Mucosa of rectum (tissue), 2 donors: ENCODE data around the gene UBE3B.
"Not testable (repeated sequence)": the region's sequence is repeated elsewhere in the genome, so short reads cannot be mapped to it uniquely, and the experiment has no call there.

Experiments used
- H3K27ac ChIP-seq, 2 donors: one replicate each; pipeline ENCODE4 v1.7.0; 2013; ENCODE audit warnings: inconsistent platforms in 2 of 2, low read depth in 2 of 2, low read length in 2 of 2
- H3K27me3 ChIP-seq, 2 donors: one replicate each; pipeline ENCODE4 v1.7.0; 2013; ENCODE audit warnings: low read length in 2 of 2; ENCODE audit not compliant: control insufficient read depth in 2 of 2, insufficient read depth in 2 of 2
- H3K36me3 ChIP-seq, 2 donors: one replicate each; pipeline ENCODE4 v1.7.0; 2013; ENCODE audit warnings: low read length in 2 of 2; ENCODE audit not compliant: control insufficient read depth in 2 of 2, insufficient read depth in 2 of 2
- H3K4me1 ChIP-seq, 2 donors: one replicate each; pipeline ENCODE4 v1.7.0; 2013; ENCODE audit warnings: low read length in 2 of 2, mild to moderate bottlenecking in 1 of 2; ENCODE audit not compliant: control insufficient read depth in 2 of 2, insufficient read depth in 2 of 2
- H3K4me3 ChIP-seq, 2 donors: one replicate each; pipeline ENCODE4 v1.7.0; 2013; ENCODE audit warnings: low read length in 2 of 2
- H3K9ac ChIP-seq, 2 donors: one replicate each; pipeline ENCODE4 v1.7.0; 2013; ENCODE audit warnings: low read length in 2 of 2, low read depth in 1 of 2, mild to moderate bottlenecking in 1 of 2
- H3K9me3 ChIP-seq, 2 donors: one replicate each; pipeline ENCODE4 v1.7.0; 2013; ENCODE audit warnings: low read length in 2 of 2; ENCODE audit not compliant: control insufficient read depth in 2 of 2
- donor health status: healthy.
- donor health status: Normal muscosa, but diverticular disease.

The UBE3B gene

GRCh38 chr12:109477185-109477962 lies at the start of gene UBE3B, which contains the start of gene KCTD10:
Gene UBE3B (plus strand): TSS chr12:109477634. CDS start chr12:109483552, 5,918 bp downstream.
Gene KCTD10 (minus strand): TSS chr12:109477300. CDS start chr12:109477262, 38 bp downstream.
- Histone ChIP-seq H3K4me1 (peaks cover 12 to 20% of the 10 kb centered on the region in 2 donors), H3K36me3 (peaks cover 0 to 4% of the 10 kb centered on the region in 2 donors), H3K9ac (peak within 1 kb of the TSS; percentile 92 to 99), H3K27me3 (no peaks in the 10 kb centered on the region), H3K9me3 (no peaks in the 10 kb centered on the region), H3K27ac (peak within 1 kb of the TSS; percentile 91 to 95), H3K4me3 (peak within 1 kb of the TSS; percentile 92 to 99)

GRCh38 chr12:109428037-109428629 lies 49.3 kb upstream of the UBE3B start:
- H3K27me3 ChIP-seq, result no peaks in the 10 kb centered on the region
- no peak overlapping the region for H3K27ac ChIP-seq
- no peaks in the 10 kb centered on the region for H3K4me1 ChIP-seq
- no peak overlapping the region for H3K4me3 ChIP-seq
- no peaks in the 10 kb centered on the region for H3K9me3 ChIP-seq
- H3K9ac ChIP-seq, result no peak overlapping the region
- no peaks in the 10 kb centered on the region for H3K36me3 ChIP-seq

- not testable (repeated sequence) for H3K27ac ChIP-seq, H3K36me3 ChIP-seq, H3K4me3 ChIP-seq, H3K27me3 ChIP-seq, H3K9me3 ChIP-seq, H3K4me1 ChIP-seq, H3K9ac ChIP-seq
Observed at GRCh38 chr12:109428804-109429203, 48.6 kb upstream of the UBE3B start.

- Histone ChIP-seq H3K4me1 (no peaks in the 10 kb centered on the region), H3K9ac (no peak overlapping the region), H3K27ac (no peak overlapping the region), H3K27me3 (no peaks in the 10 kb centered on the region), H3K36me3 (no peaks in the 10 kb centered on the region), H3K4me3 (no peak overlapping the region), H3K9me3 (no peaks in the 10 kb centered on the region)
Observed at GRCh38 chr12:109430244-109430643, 47.2 kb upstream of the UBE3B start.

- H3K4me3 ChIP-seq, result no peak overlapping the region
- H3K27ac ChIP-seq, result no peak overlapping the region
- H3K9ac ChIP-seq, result no peak overlapping the region
Observed at GRCh38 chr12:109432431-109432830, 45.0 kb upstream of the UBE3B start.

GRCh38 chr12:109432842-109433304 lies 44.6 kb upstream of the UBE3B start:
- H3K9me3 ChIP-seq, result no peaks in the 10 kb centered on the region
- H3K27ac ChIP-seq, result no peak overlapping the region
- H3K4me1 ChIP-seq, result no peaks in the 10 kb centered on the region

More at GRCh38 chr12:109432431-109432830, 45.0 kb upstream of the UBE3B start:
- H3K36me3 ChIP-seq, result no peaks in the 10 kb centered on the region
- no peaks in the 10 kb centered on the region for H3K9me3 ChIP-seq
- H3K4me1 ChIP-seq, result no peaks in the 10 kb centered on the region
- no peaks in the 10 kb centered on the region for H3K27me3 ChIP-seq

GRCh38 chr12:109433618-109434017 lies 43.8 kb upstream of the UBE3B start:
- no peak overlapping the region for H3K27ac ChIP-seq
- no peak overlapping the region for H3K9ac ChIP-seq
- no peaks in the 10 kb centered on the region for H3K4me1 ChIP-seq
- H3K36me3 ChIP-seq, result no peaks in the 10 kb centered on the region
- H3K4me3 ChIP-seq, result no peak overlapping the region
- no peaks in the 10 kb centered on the region for H3K27me3 ChIP-seq
- H3K9me3 ChIP-seq, result no peaks in the 10 kb centered on the region

More at GRCh38 chr12:109432842-109433304, 44.6 kb upstream of the UBE3B start:
- Histone ChIP-seq H3K4me3 (peak overlapping the region in 1 of 2 donors; percentile 45), H3K27me3 (no peaks in the 10 kb centered on the region), H3K36me3 (no peaks in the 10 kb centered on the region), H3K9ac (peak overlapping the region in 1 of 2 donors; percentile 43)

GRCh38 chr12:109434582-109434981 lies 42.9 kb upstream of the UBE3B start:
- Histone ChIP-seq H3K9me3 (no peaks in the 10 kb centered on the region), H3K27ac (no peak overlapping the region), H3K9ac (no peak overlapping the region), H3K4me3 (no peak overlapping the region), H3K27me3 (no peaks in the 10 kb centered on the region), H3K36me3 (no peaks in the 10 kb centered on the region), H3K4me1 (no peaks in the 10 kb centered on the region)

GRCh38 chr12:109435428-109436187 lies 41.8 kb upstream of the UBE3B start:
- H3K4me1 ChIP-seq, result no peaks in the 10 kb centered on the region
- H3K27ac ChIP-seq, result no peak overlapping the region
- H3K9ac ChIP-seq, result no peak overlapping the region
- no peak overlapping the region for H3K4me3 ChIP-seq
- H3K36me3 ChIP-seq, result no peaks in the 10 kb centered on the region
- no peaks in the 10 kb centered on the region for H3K27me3 ChIP-seq
- H3K9me3 ChIP-seq, result no peaks in the 10 kb centered on the region

GRCh38 chr12:109436188-109436560 lies 41.3 kb upstream of the UBE3B start:
- H3K9me3 ChIP-seq, result no peaks in the 10 kb centered on the region
- no peaks in the 10 kb centered on the region for H3K36me3 ChIP-seq
- H3K27ac ChIP-seq, result no peak overlapping the region
- H3K27me3 ChIP-seq, result no peaks in the 10 kb centered on the region
- no peak overlapping the region for H3K4me3 ChIP-seq
- no peak overlapping the region for H3K9ac ChIP-seq
- no peaks in the 10 kb centered on the region for H3K4me1 ChIP-seq
